ENCODE results near the gene PPP2R5E. TPM values are rescaled to one million over a fixed set of nuclear protein-coding genes. Genes with fewer than 3 reads are reported as not detected.

PPP2R5E gene
- total and polyA plus RNA-seq, 3 donors from 2014 or later: 18.8 to 33.6 (median 21.6) TPM

- Histone ChIP-seq H3K4me3 (no peak overlapping the region), H3K4me1 (no peaks in the 10 kb centered on the region), H3K27me3 (no peaks in the 10 kb centered on the region), H3K27ac (no peak overlapping the region), H3K9me3 (no peaks in the 10 kb centered on the region), H3K36me3 (ENCODE audit: low read depth, missing control alignments) (no peaks in the 10 kb centered on the region)
- intact Hi-C loops (cut with DNase I; ENCODE audit: low total_unique reads): no loop called here
- TF ChIP-seq, protein P1, sequence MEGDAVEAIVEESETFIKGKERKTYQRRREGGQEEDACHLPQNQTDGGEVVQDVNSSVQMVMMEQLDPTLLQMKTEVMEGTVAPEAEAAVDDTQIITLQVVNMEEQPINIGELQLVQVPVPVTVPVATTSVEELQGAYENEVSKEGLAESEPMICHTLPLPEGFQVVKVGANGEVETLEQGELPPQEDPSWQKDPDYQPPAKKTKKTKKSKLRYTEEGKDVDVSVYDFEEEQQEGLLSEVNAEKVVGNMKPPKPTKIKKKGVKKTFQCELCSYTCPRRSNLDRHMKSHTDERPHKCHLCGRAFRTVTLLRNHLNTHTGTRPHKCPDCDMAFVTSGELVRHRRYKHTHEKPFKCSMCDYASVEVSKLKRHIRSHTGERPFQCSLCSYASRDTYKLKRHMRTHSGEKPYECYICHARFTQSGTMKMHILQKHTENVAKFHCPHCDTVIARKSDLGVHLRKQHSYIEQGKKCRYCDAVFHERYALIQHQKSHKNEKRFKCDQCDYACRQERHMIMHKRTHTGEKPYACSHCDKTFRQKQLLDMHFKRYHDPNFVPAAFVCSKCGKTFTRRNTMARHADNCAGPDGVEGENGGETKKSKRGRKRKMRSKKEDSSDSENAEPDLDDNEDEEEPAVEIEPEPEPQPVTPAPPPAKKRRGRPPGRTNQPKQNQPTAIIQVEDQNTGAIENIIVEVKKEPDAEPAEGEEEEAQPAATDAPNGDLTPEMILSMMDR (IDR thresholded peaks at IDR 0.05): no peak
- no peak for TF ChIP-seq POLR2A (IDR thresholded peaks at IDR 0.05)
- WGBS, 2 donors: 80 to 92% methylated on average over 3 of the region's 3 CpGs
- DNase-seq: no peak
These were observed 22.3 kb upstream of the PPP2R5E start for GRCh38 chr14:63565448-63565847.

DNA sequence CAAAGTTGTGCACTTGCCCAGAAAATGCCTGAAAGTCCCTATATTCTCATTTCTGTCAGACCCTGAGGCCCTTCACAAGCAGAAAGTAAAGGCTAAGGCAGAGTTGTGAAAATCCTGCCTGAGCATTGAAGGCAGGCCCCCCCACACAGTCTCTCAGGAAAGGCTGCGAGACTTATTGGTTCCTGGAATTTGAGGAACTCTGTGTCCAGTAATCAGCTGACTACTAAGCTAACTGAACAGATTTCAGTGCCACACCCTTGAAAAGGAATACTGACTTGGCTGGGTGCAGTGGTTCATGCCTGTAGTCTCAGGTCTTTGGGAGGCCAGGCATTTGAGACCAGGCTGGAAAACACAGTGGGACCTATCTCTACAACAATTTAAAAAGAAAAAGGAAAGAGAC lies 21.1 kb upstream of the PPP2R5E start:
- no peak overlapping the region for H3K27ac ChIP-seq
- no peaks in the 10 kb centered on the region for H3K9me3 ChIP-seq
- DNase-seq: no peak
- H3K4me3 ChIP-seq: no peak overlapping the region
- 41% methylated on average over 1 of the region's 1 CpG; no CpG with 5 or more reads in 1 of the 2 donors for WGBS, 2 donors
- intact Hi-C loops (cut with DNase I; ENCODE audit: low total_unique reads): no loop called here
- TF ChIP-seq, protein P1 (IDR thresholded peaks at IDR 0.05): no peak
- no peak for TF ChIP-seq POLR2A (IDR thresholded peaks at IDR 0.05)
- H3K4me1 ChIP-seq: no peaks in the 10 kb centered on the region
- no peaks in the 10 kb centered on the region for H3K36me3 ChIP-seq (ENCODE audit: low read depth, missing control alignments)
- no peaks in the 10 kb centered on the region for H3K27me3 ChIP-seq

- DNase-seq: no peak
- no peak overlapping the region for H3K27ac ChIP-seq
- no peaks in the 10 kb centered on the region for H3K27me3 ChIP-seq
- TF ChIP-seq, protein P1 (IDR thresholded peaks at IDR 0.05): no peak
- no peak for TF ChIP-seq POLR2A (IDR thresholded peaks at IDR 0.05)
- no peaks in the 10 kb centered on the region for H3K4me1 ChIP-seq
- no peak overlapping the region for H3K4me3 ChIP-seq
- WGBS, 2 donors: 82 to 88% methylated on average over 7 of the region's 7 CpGs
- intact Hi-C loops (cut with DNase I; ENCODE audit: low total_unique reads): no loop called here
- no peaks in the 10 kb centered on the region for H3K36me3 ChIP-seq (ENCODE audit: low read depth, missing control alignments)
- H3K9me3 ChIP-seq: no peaks in the 10 kb centered on the region
These were observed 20.3 kb upstream of the PPP2R5E start for GRCh38 chr14:63563370-63564026.

DNA sequence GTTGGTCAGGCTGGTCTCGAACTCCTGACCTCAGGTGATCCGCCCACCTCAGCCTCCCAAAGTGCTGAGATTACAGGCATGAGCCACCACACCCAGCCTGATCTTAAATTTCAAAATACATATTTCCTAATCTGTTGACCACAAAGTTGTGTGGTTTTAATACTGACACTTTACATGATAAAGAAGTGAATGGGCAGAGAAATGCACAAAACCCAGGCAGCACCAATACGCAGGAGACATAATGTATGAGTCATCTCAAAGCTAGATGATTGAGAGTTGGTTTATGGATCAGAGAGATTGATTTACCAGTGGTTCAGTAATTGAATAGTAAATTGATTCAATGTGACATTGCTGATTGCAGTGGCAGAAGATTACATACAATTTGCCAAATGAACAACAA lies 19.2 kb upstream of the PPP2R5E start:
- H3K27ac ChIP-seq: no peak overlapping the region
- H3K9me3 ChIP-seq: no peaks in the 10 kb centered on the region
- H3K4me3 ChIP-seq: no peak overlapping the region
- intact Hi-C loops (cut with DNase I; ENCODE audit: low total_unique reads): no loop called here
- TF ChIP-seq POLR2A (IDR thresholded peaks at IDR 0.05): no peak
- TF ChIP-seq, protein P1 (IDR thresholded peaks at IDR 0.05): no peak
- H3K27me3 ChIP-seq: no peaks in the 10 kb centered on the region
- H3K36me3 ChIP-seq (ENCODE audit: low read depth, missing control alignments): no peaks in the 10 kb centered on the region
- WGBS, 2 donors: 92 to 98% methylated on average over 1 to 3 of the region's 3 CpGs
- H3K4me1 ChIP-seq: no peaks in the 10 kb centered on the region
- DNase-seq: no peak

- 89% methylated on average over 7 of the region's 7 CpGs for WGBS, 2 donors
- no peak overlapping the region for H3K27ac ChIP-seq
- no peaks in the 10 kb centered on the region for H3K4me1 ChIP-seq
- H3K9me3 ChIP-seq: no peaks in the 10 kb centered on the region
- intact Hi-C loops (cut with DNase I; ENCODE audit: low total_unique reads): no loop called here
- no peak for DNase-seq
- no peak overlapping the region for H3K4me3 ChIP-seq
- H3K36me3 ChIP-seq (ENCODE audit: low read depth, missing control alignments): no peaks in the 10 kb centered on the region
- H3K27me3 ChIP-seq: no peaks in the 10 kb centered on the region
- TF ChIP-seq, protein P1 (IDR thresholded peaks at IDR 0.05): no peak
- TF ChIP-seq POLR2A (IDR thresholded peaks at IDR 0.05): no peak
These were observed 12.4 kb upstream of the PPP2R5E start for GRCh38 chr14:63555572-63555971.

Measured in testis (tissue), 3 donors.